NCI-H748 (cell line): Measurements from ENCODE around the gene CLIC6.
"Not testable (repeated sequence)": the region's sequence is repeated elsewhere in the genome, so short reads cannot be mapped to it uniquely, and the experiment has no call there.

ENCODE experiments used
- DNase-seq: peaks from one replicate; lab custom pipeline; 2025; ENCODE audit not compliant: unreplicated experiment; lab: John Stamatoyannopoulos, UW

CLIC6 gene

GRCh38 chr21:34691390-34692032 lies 22.7 kb downstream of the CLIC6 start:
- DNase-seq = peak; percentile 35

- no peak for DNase-seq
Observed at GRCh38 chr21:34692458-34693020, 23.7 kb downstream of the CLIC6 start.

- peak; percentile 67 for DNase-seq
Observed at GRCh38 chr21:34693192-34693810, 24.5 kb downstream of the CLIC6 start.

GRCh38 chr21:34695434-34695833 lies 26.6 kb downstream of the CLIC6 start:
- no peak for DNase-seq

GRCh38 chr21:34696121-34696520 lies 27.3 kb downstream of the CLIC6 start:
- no peak for DNase-seq

- no peak for DNase-seq
Observed at GRCh38 chr21:34697826-34698225, 29.0 kb downstream of the CLIC6 start.

- DNase-seq = no peak
Observed at GRCh38 chr21:34698270-34699015, 29.6 kb downstream of the CLIC6 start.

- no peak for DNase-seq
Observed at GRCh38 chr21:34700605-34701004, 31.8 kb downstream of the CLIC6 start.

- no peak for DNase-seq
Observed at GRCh38 chr21:34701726-34702125, 32.9 kb downstream of the CLIC6 start.

- no peak for DNase-seq
Observed at GRCh38 chr21:34702341-34703170, 33.8 kb downstream of the CLIC6 start.

- no peak for DNase-seq
Observed at GRCh38 chr21:34703571-34703970, 34.8 kb downstream of the CLIC6 start.

GRCh38 chr21:34704119-34704518 lies 35.3 kb downstream of the CLIC6 start:
- DNase-seq = no peak

- no peak for DNase-seq
Observed at GRCh38 chr21:34705011-34705410, 36.2 kb downstream of the CLIC6 start.

- DNase-seq = no peak
Observed at GRCh38 chr21:34706337-34706736, 37.5 kb downstream of the CLIC6 start.

- peak; percentile 23 for DNase-seq
Observed at GRCh38 chr21:34707876-34708325, 39.1 kb downstream of the CLIC6 start.

- no peak for DNase-seq
Observed at GRCh38 chr21:34713621-34714020, 44.8 kb downstream of the CLIC6 start.

GRCh38 chr21:34715518-34715917 lies 46.7 kb downstream of the CLIC6 start:
- DNase-seq = no peak

GRCh38 chr21:34715985-34716596 lies 47.3 kb downstream of the CLIC6 start:
- no peak for DNase-seq

- DNase-seq = not testable (repeated sequence)
Observed at GRCh38 chr21:34718529-34718928, 49.7 kb downstream of the CLIC6 start.

- peak; percentile 31 for DNase-seq
Observed at GRCh38 chr21:34722684-34723300, 54.0 kb downstream of the CLIC6 start.
